HUES48 (cell line): ENCODE data around the gene SNRPA1.

Source experiments
- H3K27ac ChIP-seq: one replicate; pipeline ENCODE4 v1.7.0; 2013; ENCODE audit warnings: low read depth, low read length, inconsistent platforms
- H3K27me3 ChIP-seq: 2 replicates; pipeline ENCODE4 v1.6.1; 2013; ENCODE audit warnings: mild to moderate bottlenecking, low read length; ENCODE audit not compliant: control insufficient read depth, insufficient read depth
- H3K36me3 ChIP-seq: 2 replicates; pipeline ENCODE4 v1.6.1; 2013; ENCODE audit warnings: low read length; ENCODE audit not compliant: control insufficient read depth, insufficient read depth
- H3K4me1 ChIP-seq: 2 replicates; pipeline ENCODE4 v1.6.1; 2013; ENCODE audit warnings: mild to moderate bottlenecking, low read length; ENCODE audit not compliant: control insufficient read depth, insufficient read depth
- H3K4me3 ChIP-seq: 2 replicates; pipeline ENCODE4 v1.5.1; 2013; ENCODE audit warnings: mild to moderate bottlenecking, low read depth, low read length
- H3K9ac ChIP-seq: 2 replicates; pipeline ENCODE4 v1.6.1; 2013; ENCODE audit warnings: mild to moderate bottlenecking, low read depth, low read length, moderate library complexity
- H3K9me3 ChIP-seq: 2 replicates; pipeline ENCODE4 v1.6.1; 2013; ENCODE audit warnings: low read length; ENCODE audit not compliant: control insufficient read depth, insufficient read depth

SNRPA1 gene

GRCh38 chr15:101318147-101318819 is 23.2 kb upstream of the SNRPA1 start:
- Histone ChIP-seq H3K9ac (no peak overlapping the region), H3K27ac (no peak overlapping the region), H3K9me3 (no peaks in the 10 kb centered on the region), H3K36me3 (no peaks in the 10 kb centered on the region), H3K4me3 (no peak overlapping the region), H3K27me3 (no peaks in the 10 kb centered on the region), H3K4me1 (no peaks in the 10 kb centered on the region)

- H3K27ac ChIP-seq, result no peak overlapping the region
- H3K4me3 ChIP-seq, result no peak overlapping the region
- H3K9me3 ChIP-seq, result no peaks in the 10 kb centered on the region
- H3K36me3 ChIP-seq, result no peaks in the 10 kb centered on the region
- no peaks in the 10 kb centered on the region for H3K27me3 ChIP-seq
- H3K9ac ChIP-seq, result no peak overlapping the region
- H3K4me1 ChIP-seq, result no peaks in the 10 kb centered on the region
These were observed 22.4 kb upstream of the SNRPA1 start for GRCh38 chr15:101317336-101317872.

GRCh38 chr15:101316529-101316928 is 21.5 kb upstream of the SNRPA1 start:
- no peaks in the 10 kb centered on the region for H3K36me3 ChIP-seq

GRCh38 chr15:101315736-101316135 is 20.7 kb upstream of the SNRPA1 start:
- H3K4me1 ChIP-seq, result no peaks in the 10 kb centered on the region
- H3K36me3 ChIP-seq, result no peaks in the 10 kb centered on the region
- no peaks in the 10 kb centered on the region for H3K9me3 ChIP-seq
- no peak overlapping the region for H3K4me3 ChIP-seq
- H3K27me3 ChIP-seq, result no peaks in the 10 kb centered on the region
- no peak overlapping the region for H3K9ac ChIP-seq
- no peak overlapping the region for H3K27ac ChIP-seq

More at GRCh38 chr15:101316529-101316928, 21.5 kb upstream of the SNRPA1 start:
- no peak overlapping the region for H3K4me3 ChIP-seq
- no peaks in the 10 kb centered on the region for H3K9me3 ChIP-seq
- H3K9ac ChIP-seq, result no peak overlapping the region
- H3K4me1 ChIP-seq, result no peaks in the 10 kb centered on the region
- H3K27me3 ChIP-seq, result no peaks in the 10 kb centered on the region
- no peak overlapping the region for H3K27ac ChIP-seq

- no peak overlapping the region for H3K4me3 ChIP-seq
- no peaks in the 10 kb centered on the region for H3K9me3 ChIP-seq
- H3K27me3 ChIP-seq, result no peaks in the 10 kb centered on the region
- H3K9ac ChIP-seq, result no peak overlapping the region
- H3K27ac ChIP-seq, result no peak overlapping the region
- H3K4me1 ChIP-seq, result no peaks in the 10 kb centered on the region
- no peaks in the 10 kb centered on the region for H3K36me3 ChIP-seq
These were observed 19.5 kb upstream of the SNRPA1 start for GRCh38 chr15:101314336-101315125.

GRCh38 chr15:101313041-101313761 is 18.2 kb upstream of the SNRPA1 start:
- Histone ChIP-seq H3K27me3 (no peaks in the 10 kb centered on the region), H3K36me3 (no peaks in the 10 kb centered on the region), H3K9me3 (no peaks in the 10 kb centered on the region), H3K9ac (no peak overlapping the region), H3K27ac (no peak overlapping the region), H3K4me1 (no peaks in the 10 kb centered on the region), H3K4me3 (no peak overlapping the region)

GRCh38 chr15:101310508-101310907 is 15.5 kb upstream of the SNRPA1 start:
- Histone ChIP-seq H3K4me3 (no peak overlapping the region), H3K9me3 (no peaks in the 10 kb centered on the region), H3K27me3 (no peaks in the 10 kb centered on the region), H3K36me3 (no peaks in the 10 kb centered on the region), H3K9ac (no peak overlapping the region), H3K4me1 (no peaks in the 10 kb centered on the region), H3K27ac (no peak overlapping the region)

- no peak overlapping the region for H3K27ac ChIP-seq
- H3K36me3 ChIP-seq, result no peaks in the 10 kb centered on the region
- no peak overlapping the region for H3K9ac ChIP-seq
- no peaks in the 10 kb centered on the region for H3K27me3 ChIP-seq
- no peaks in the 10 kb centered on the region for H3K9me3 ChIP-seq
- no peaks in the 10 kb centered on the region for H3K4me1 ChIP-seq
- no peak overlapping the region for H3K4me3 ChIP-seq
These were observed 15.1 kb upstream of the SNRPA1 start for GRCh38 chr15:101310161-101310480.

- Histone ChIP-seq H3K9ac (no peak overlapping the region), H3K9me3 (no peaks in the 10 kb centered on the region), H3K36me3 (no peaks in the 10 kb centered on the region), H3K4me3 (no peak overlapping the region), H3K4me1 (no peaks in the 10 kb centered on the region), H3K27me3 (no peaks in the 10 kb centered on the region), H3K27ac (no peak overlapping the region)
These were observed 14.6 kb upstream of the SNRPA1 start for GRCh38 chr15:101309436-101310160.

GRCh38 chr15:101308604-101309435 is 13.8 kb upstream of the SNRPA1 start:
- Histone ChIP-seq H3K9me3 (no peaks in the 10 kb centered on the region), H3K27ac (no peak overlapping the region), H3K4me3 (no peak overlapping the region), H3K4me1 (no peaks in the 10 kb centered on the region), H3K9ac (no peak overlapping the region), H3K36me3 (no peaks in the 10 kb centered on the region), H3K27me3 (no peaks in the 10 kb centered on the region)
